ENCODE measurements around the gene PCDH7. TPM values are rescaled to one million over a fixed set of nuclear protein-coding genes. Genes with fewer than 3 reads are reported as not detected.

PCDH7 gene
- total RNA-seq (2021; fragmentation: NEBNext Ultra II Directional; extraction: Animal tissue kit (Norgen Biotek cat#: 25700)), result 1 to 10 TPM in 2 of 6 experiments, under 1 TPM in 3, not detected in 1; 0.02 to 1.1 (median 0.23) TPM
- long read RNA-seq, result 0 reads

- Mint-ChIP-seq H3K36me3 (ENCODE audit: low read depth) (no peaks in the 10 kb centered on the region; the same call in 1 of the 2 replicates), H3K27ac (no peak within 1 kb of the TSS; the same call in 1 of the 2 replicates), H3K4me1 (ENCODE audit: low read depth) (peaks cover 49% of the 10 kb centered on the region), H3K9me3 (peaks cover 6% of the 10 kb centered on the region), H3K4me3 (peak within 1 kb of the TSS; percentile 85), H3K27me3 (ENCODE audit: insufficient read depth) (peaks cover 28% of the 10 kb centered on the region)
- no peak for TF ChIP-seq CTCF (IDR thresholded peaks at IDR 0.05)
- peak; percentile 11 for DNase-seq
Measured at GRCh38 chr4:30720021-30720660, at the start of gene PCDH7. PCDH7 (plus strand) TSS chr4:30720369; CDS start chr4:30721423, 1,054 bp downstream.

GRCh38 chr4:30671926-30672448 lies 48.2 kb upstream of the PCDH7 start:
- no peaks in the 10 kb centered on the region for H3K4me1 Mint-ChIP-seq (ENCODE audit: low read depth)
- no peak overlapping the region for H3K27ac Mint-ChIP-seq
- no peaks in the 10 kb centered on the region for H3K27me3 Mint-ChIP-seq (ENCODE audit: insufficient read depth)
- DNase-seq, result no peak
- no peaks in the 10 kb centered on the region; the same call in 1 of the 2 replicates for H3K36me3 Mint-ChIP-seq (ENCODE audit: low read depth)
- H3K9me3 Mint-ChIP-seq, result peaks cover 24% of the 10 kb centered on the region
- no peak for TF ChIP-seq CTCF (IDR thresholded peaks at IDR 0.05)
- no peak overlapping the region for H3K4me3 Mint-ChIP-seq

- no peak for TF ChIP-seq CTCF (IDR thresholded peaks at IDR 0.05)
- Mint-ChIP-seq H3K4me1 (ENCODE audit: low read depth) (no peaks in the 10 kb centered on the region), H3K27me3 (ENCODE audit: insufficient read depth) (peaks cover 3% of the 10 kb centered on the region; the same call in 1 of the 2 replicates), H3K9me3 (peaks cover 5% of the 10 kb centered on the region; the same call in 1 of the 2 replicates), H3K36me3 (ENCODE audit: low read depth) (no peaks in the 10 kb centered on the region), H3K4me3 (no peak overlapping the region), H3K27ac (no peak overlapping the region)
- DNase-seq, result no peak
Measured at GRCh38 chr4:30696191-30696590, 24.0 kb upstream of the PCDH7 start.

GRCh38 chr4:30714408-30715031 lies 5.6 kb upstream of the PCDH7 start:
- Mint-ChIP-seq H3K36me3 (ENCODE audit: low read depth) (no peaks in the 10 kb centered on the region), H3K4me3 (no peak overlapping the region), H3K4me1 (ENCODE audit: low read depth) (peaks cover 33% of the 10 kb centered on the region), H3K27me3 (ENCODE audit: insufficient read depth) (peaks cover 17% of the 10 kb centered on the region), H3K27ac (no peak overlapping the region), H3K9me3 (no peaks in the 10 kb centered on the region)
- peak; percentile 87 for TF ChIP-seq CTCF (IDR thresholded peaks at IDR 0.05)
- peak; percentile 18 for DNase-seq

- TF ChIP-seq CTCF (IDR thresholded peaks at IDR 0.05), result peak; percentile 66; the same call in 1 of the 2 replicates
- H3K4me3 Mint-ChIP-seq, result peak overlapping the region; percentile 85
- no peaks in the 10 kb centered on the region for H3K36me3 Mint-ChIP-seq (ENCODE audit: low read depth)
- no peaks in the 10 kb centered on the region for H3K9me3 Mint-ChIP-seq
- DNase-seq, result peak; percentile 22
- peaks cover 25% of the 10 kb centered on the region for H3K27me3 Mint-ChIP-seq (ENCODE audit: insufficient read depth)
- peaks cover 48% of the 10 kb centered on the region for H3K4me1 Mint-ChIP-seq (ENCODE audit: low read depth)
- H3K27ac Mint-ChIP-seq, result no peak overlapping the region
Measured at GRCh38 chr4:30716158-30716557, 4.0 kb upstream of the PCDH7 start.

Data from HFFc6 (cell line).